T47D (cell line): ENCODE results near the gene TEX26.

Experiments used
- DNase-seq, 2 experiments: peaks; one replicate each; pipeline versions ENCODE4 v3.0.0 to v3.0.0-alpha.2; 2011 to 2012; ENCODE audit warnings: low read depth in 1 of 2, low spot score in 1 of 2
- JUND ChIP-seq: IDR thresholded peaks from 2 replicates; pipeline ENCODE4 v1.6.1; 2012; ENCODE audit warnings: low read depth
- in situ Hi-C: cut with HindIII; loops from 2 replicates; pipeline ENCODE4 v1.10.0; 2016; ENCODE audit warnings: low sequenced_read_pairs, low pct_unique_long_range_greater_than_20kb

The TEX26 gene

GRCh38 chr13:30932481-30933353, at the start of gene TEX26:
TEX26 (plus strand) TSS chr13:30932656; CDS start chr13:30932716, 60 bp downstream.
- no peak for TF ChIP-seq JUND
- in situ Hi-C loops = no loop called here
- no peak for DNase-seq

GRCh38 chr13:30882996-30883766, 49.3 kb upstream of the TEX26 start:
- no peak for TF ChIP-seq JUND
- in situ Hi-C loops = no loop called here
- DNase-seq = no peak

- peak in 1 of 2 experiments; percentile 45 for DNase-seq
- in situ Hi-C loops = no loop called here
- TF ChIP-seq JUND = no peak
Measured at GRCh38 chr13:30884543-30884942, 47.9 kb upstream of the TEX26 start.

- no peak for TF ChIP-seq JUND
- DNase-seq = no peak
- in situ Hi-C loops = no loop called here
Measured at GRCh38 chr13:30889196-30889690, 43.2 kb upstream of the TEX26 start.

- TF ChIP-seq JUND = no peak
- in situ Hi-C loops = no loop called here
Measured at GRCh38 chr13:30892966-30893365, 39.5 kb upstream of the TEX26 start.

GRCh38 chr13:30895773-30896172, 36.7 kb upstream of the TEX26 start:
- no peak for DNase-seq
- in situ Hi-C loops = no loop called here
- TF ChIP-seq JUND = no peak

More at GRCh38 chr13:30892966-30893365, 39.5 kb upstream of the TEX26 start:
- peak in 1 of 2 experiments; percentile 22 for DNase-seq

GRCh38 chr13:30898070-30898469, 34.4 kb upstream of the TEX26 start:
- no peak for TF ChIP-seq JUND
- DNase-seq = no peak

GRCh38 chr13:30898678-30899241, 33.7 kb upstream of the TEX26 start:
- no peak for DNase-seq
- in situ Hi-C loops = no loop called here
- TF ChIP-seq JUND = no peak

More at GRCh38 chr13:30898070-30898469, 34.4 kb upstream of the TEX26 start:
- in situ Hi-C loops = no loop called here

GRCh38 chr13:30900436-30900835, 32.0 kb upstream of the TEX26 start:
- no peak for DNase-seq
- no peak for TF ChIP-seq JUND
- in situ Hi-C loops = no loop called here

- DNase-seq = no peak
- in situ Hi-C loops = no loop called here
Measured at GRCh38 chr13:30900952-30901749, 31.3 kb upstream of the TEX26 start.

GRCh38 chr13:30904043-30904442, 28.4 kb upstream of the TEX26 start:
- in situ Hi-C loops = no loop called here
- no peak for DNase-seq
- no peak for TF ChIP-seq JUND

More at GRCh38 chr13:30900952-30901749, 31.3 kb upstream of the TEX26 start:
- TF ChIP-seq JUND = no peak

- TF ChIP-seq JUND = no peak
- in situ Hi-C loops = no loop called here
- DNase-seq = no peak
Measured at GRCh38 chr13:30905932-30906383, 26.5 kb upstream of the TEX26 start, which contains the start of gene MEDAG. MEDAG (plus strand) TSS chr13:30906271; CDS start chr13:30906516, 245 bp downstream.
